Fibroblast of pulmonary artery (primary cell): ENCODE measurements around the gene CHTF18.
"Not testable (repeated sequence)": the region's sequence is repeated elsewhere in the genome, so short reads cannot be mapped to it uniquely, and the experiment has no call there.

Source experiments
- DNase-seq: peaks from one replicate; pipeline ENCODE4 v3.0.0-alpha.2; 2010; ENCODE audit warnings: low read depth
- H3K4me3 ChIP-seq: replicated peaks from 2 replicates; pipeline ENCODE4 v1.5.1; 2011; ENCODE audit warnings: low read depth, mild to moderate bottlenecking, control low read depth, low read length, moderate library complexity
- CTCF ChIP-seq: IDR thresholded peaks from 2 replicates; pipeline ENCODE4 v1.5.1; 2011; ENCODE audit warnings: mild to moderate bottlenecking, control low read depth, low read length, inconsistent platforms; ENCODE audit errors: missing control alignments

The CHTF18 gene

GRCh38 chr16:818592-818991 is 30.2 kb downstream of the CHTF18 start:
- DNase-seq: no peak
- no peak overlapping the region for H3K4me3 ChIP-seq
- TF ChIP-seq CTCF: no peak

DNA sequence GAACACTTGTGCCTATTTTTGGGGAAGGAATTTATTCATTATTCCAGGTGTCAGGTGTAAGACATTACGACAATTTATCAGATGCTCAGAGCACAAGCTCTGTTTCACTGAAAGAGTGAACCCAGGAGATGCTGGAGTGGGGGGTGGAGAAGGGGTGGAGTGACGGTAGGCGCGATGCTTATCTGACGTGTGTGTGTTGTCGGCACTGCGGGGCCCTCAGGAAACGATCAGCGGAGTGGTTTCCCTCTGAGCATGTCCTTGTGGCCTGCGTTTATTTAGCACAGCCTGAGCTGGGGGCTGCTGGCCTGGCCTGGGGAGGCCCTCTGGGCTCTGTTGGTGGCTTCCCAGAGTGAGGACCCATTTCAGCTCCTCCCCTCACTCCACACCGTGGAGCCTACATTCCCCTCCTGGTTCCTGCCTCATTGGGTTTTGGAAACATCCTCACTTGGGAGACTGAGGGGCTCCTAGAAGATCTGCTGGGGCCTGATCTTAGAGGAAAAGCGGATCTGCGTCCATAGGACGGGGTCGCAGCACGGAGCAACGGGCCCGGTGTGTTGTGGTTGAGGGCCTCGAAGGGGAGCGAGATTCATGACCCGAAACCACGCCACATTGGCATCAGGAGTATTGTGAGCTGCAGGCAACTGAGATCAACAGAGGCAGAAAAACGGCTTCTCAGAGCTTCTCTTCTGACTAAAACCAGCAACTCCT is 31.1 kb downstream of the CHTF18 start:
- DNase-seq: no peak
- no peak for TF ChIP-seq CTCF
- no peak overlapping the region for H3K4me3 ChIP-seq

DNA sequence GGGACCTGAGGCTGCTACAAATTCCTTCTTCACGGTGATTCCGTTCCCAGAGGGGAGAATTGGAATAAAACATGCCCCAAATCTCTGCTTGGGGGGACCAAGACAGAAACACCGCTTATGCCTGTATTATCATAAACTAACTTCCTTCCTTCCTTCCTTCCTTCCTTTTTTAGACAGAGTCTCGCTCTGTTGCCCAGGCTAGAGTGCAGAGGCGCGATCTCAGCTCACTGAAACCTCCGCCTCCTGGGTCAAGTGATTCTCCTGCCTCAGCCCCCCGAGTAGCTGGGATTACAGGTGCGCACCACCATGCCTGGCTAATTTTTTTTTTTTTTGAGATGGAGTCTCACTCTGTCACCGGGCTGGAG is 31.6 kb downstream of the CHTF18 start:
- not testable (repeated sequence) for DNase-seq

DNA sequence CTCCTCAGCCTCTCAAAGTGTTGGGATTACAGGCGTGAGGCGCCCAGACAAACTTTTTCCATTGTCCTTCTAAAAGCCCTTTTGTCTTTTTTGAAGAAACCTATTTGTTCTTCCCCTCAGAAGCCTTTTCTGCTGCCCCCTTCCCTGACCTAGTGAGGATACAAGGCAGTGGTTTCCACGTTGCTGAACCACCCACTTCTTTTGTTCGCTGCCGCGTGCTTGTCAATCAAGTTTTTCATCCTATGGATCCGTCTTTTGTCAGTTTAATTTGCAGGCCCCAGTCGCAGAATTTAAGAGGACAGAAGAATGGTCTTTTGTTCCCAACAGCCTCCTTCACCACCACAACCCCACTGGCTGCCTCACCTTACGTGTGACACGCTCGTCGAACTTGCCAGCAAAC is 32.3 kb downstream of the CHTF18 start:
- no peak for TF ChIP-seq CTCF
- DNase-seq: no peak
- no peak overlapping the region for H3K4me3 ChIP-seq

More for the DNA sequence above, 31.6 kb downstream of the CHTF18 start:
- H3K4me3 ChIP-seq: not testable (repeated sequence)

DNA sequence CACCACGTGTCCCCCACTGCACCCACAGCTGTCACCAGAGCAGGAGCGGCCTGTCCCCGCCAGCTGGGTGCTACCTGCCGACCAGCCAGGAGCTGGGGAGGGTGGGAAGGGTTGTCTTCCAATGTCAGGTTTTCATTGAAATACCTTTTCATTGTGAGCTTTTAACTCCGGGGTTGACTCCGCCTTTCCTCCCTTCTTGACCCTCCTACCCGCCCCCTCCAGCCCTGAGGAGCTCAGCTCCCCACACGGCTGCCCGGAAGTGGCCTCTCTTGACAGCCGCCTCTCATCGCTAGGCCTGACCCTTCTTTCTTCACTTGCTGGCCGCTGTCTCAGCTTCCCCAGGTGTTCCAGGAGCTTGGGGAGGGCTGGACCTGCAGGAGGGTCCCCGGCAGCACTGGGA is 33.3 kb downstream of the CHTF18 start:
- no peak for TF ChIP-seq CTCF
- no peak for DNase-seq
- H3K4me3 ChIP-seq: no peak overlapping the region

GRCh38 chr16:822174-822908 is 33.9 kb downstream of the CHTF18 start:
- no peak overlapping the region for H3K4me3 ChIP-seq

DNA sequence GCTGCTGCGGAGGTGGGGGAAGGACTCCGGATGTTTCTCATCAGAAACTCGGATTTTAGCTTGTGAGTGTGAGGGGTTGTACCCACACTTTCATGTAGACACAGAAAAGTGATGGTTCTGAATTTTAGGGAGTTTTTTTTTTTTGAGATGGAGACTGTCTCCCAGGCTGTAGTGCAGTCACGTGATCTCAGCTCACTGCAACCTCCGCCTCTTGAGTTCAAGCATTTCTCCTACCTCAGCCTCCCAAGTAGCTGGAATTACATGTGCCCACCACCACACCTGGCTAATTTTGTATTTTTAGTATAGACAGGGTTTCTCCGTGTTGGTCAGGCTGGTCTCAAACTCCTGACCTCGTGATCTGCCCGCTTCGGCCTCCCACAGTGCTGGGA is 34.5 kb downstream of the CHTF18 start:
- no peak for TF ChIP-seq CTCF
- no peak for DNase-seq

More at GRCh38 chr16:822174-822908, 33.9 kb downstream of the CHTF18 start:
- no peak for TF ChIP-seq CTCF
- no peak for DNase-seq

More for the DNA sequence above, 34.5 kb downstream of the CHTF18 start:
- H3K4me3 ChIP-seq: no peak overlapping the region
